ENCODE results near the gene CAPN7.

CAPN7 gene

DNA sequence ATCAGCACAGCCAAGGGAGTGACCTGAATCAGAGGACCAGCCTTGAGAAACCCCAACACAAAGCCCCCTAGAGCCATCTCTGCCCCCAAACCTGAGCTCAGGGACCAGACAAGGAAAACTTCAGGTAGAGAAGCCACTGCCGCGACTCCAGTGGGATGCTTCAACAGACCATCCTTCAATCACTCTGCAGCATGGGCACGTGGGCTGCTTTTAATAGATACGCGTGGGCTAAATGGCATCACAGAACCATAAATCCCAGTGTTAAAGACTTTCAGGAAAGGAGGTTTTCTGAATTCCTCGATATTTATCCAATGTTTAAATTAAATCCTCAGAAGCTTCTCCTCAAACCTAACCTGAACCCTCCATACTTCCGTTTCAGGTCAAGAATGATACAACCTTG lies 95.7 kb downstream of the CAPN7 start:
- DNase-seq, result no peak

Data from HCEC 1CT (cell line).